Neutrophil (primary cell): ENCODE measurements around the gene CCDC171.
"Not testable (repeated sequence)": the region's sequence is repeated elsewhere in the genome, so short reads cannot be mapped to it uniquely, and the experiment has no call there.

Experiments used
- H3K27ac ChIP-seq: fragments of 200-600 bp; sonication (generic); 2 replicates; pipeline ENCODE4 v1.5.1; 2016; ENCODE audit warnings: mild to moderate bottlenecking, moderate library complexity
- H3K27me3 ChIP-seq: fragments of 200-600 bp; sonication (generic); 2 replicates; pipeline ENCODE4 v1.6.0; 2016; ENCODE audit warnings: mild to moderate bottlenecking
- H3K36me3 ChIP-seq: fragments of 200-600 bp; sonication (generic); 2 replicates; pipeline ENCODE4 v1.5.1; 2017
- H3K4me1 ChIP-seq, 2 experiments: fragments of 200-600 bp in 1 of 2; sonication (generic) in 1 of 2; 1 replicate in 1 of 2; 2 replicates in 1 of 2; pipeline versions ENCODE4 v1.5.1 to v1.6.1; 2013 to 2016; ENCODE audit warnings: low read depth in 1 of 2, low read length in 1 of 2, mild to moderate bottlenecking in 1 of 2, moderate library complexity in 1 of 2; ENCODE audit not compliant: control insufficient read depth in 1 of 2, insufficient read depth in 1 of 2
- H3K4me3 ChIP-seq, 2 experiments: fragments of 200-600 bp in 1 of 2; sonication (generic) in 1 of 2; 1 replicate in 1 of 2; 2 replicates in 1 of 2; pipeline ENCODE4 v1.5.1; 2013 to 2016; ENCODE audit warnings: low read depth in 1 of 2, low read length in 1 of 2, mild to moderate bottlenecking in 1 of 2, moderate library complexity in 1 of 2
- H3K9me3 ChIP-seq: fragments of 200-600 bp; sonication (generic); 2 replicates; pipeline ENCODE4 v1.5.1; 2016
- TF ChIP-seq, protein P1 (sequence below): fragments of 200-600 bp; sonication (generic); IDR thresholded peaks from 2 replicates; pipeline ENCODE4 v1.5.1; 2016; ENCODE audit warnings: antibody characterized with exemption

Gene CCDC171

DNA sequence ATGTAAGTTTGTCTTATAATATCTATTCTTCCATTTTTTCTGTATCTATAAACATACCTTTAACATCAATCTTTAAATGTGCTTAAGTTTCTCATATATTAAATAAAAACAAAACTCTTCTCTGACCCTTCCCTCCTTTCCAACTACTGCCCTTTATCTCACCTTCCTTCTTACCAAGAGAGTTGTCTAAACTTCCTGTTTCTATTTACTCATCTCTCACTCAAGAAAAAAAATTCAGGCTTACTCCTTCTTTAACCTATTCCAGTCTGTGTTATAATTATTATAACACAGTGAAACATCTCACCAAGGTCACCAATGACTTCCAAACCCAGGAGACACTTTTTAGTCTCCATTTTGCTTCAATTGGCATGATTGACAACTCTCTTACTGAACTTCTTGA is 140.9 kb downstream of the CCDC171 start:
- H3K27me3 ChIP-seq: no peaks in the 10 kb centered on the region
- no peak overlapping the region for H3K4me3 ChIP-seq
- H3K36me3 ChIP-seq: no peaks in the 10 kb centered on the region
- H3K4me1 ChIP-seq: no peaks in the 10 kb centered on the region
- TF ChIP-seq, protein P1, sequence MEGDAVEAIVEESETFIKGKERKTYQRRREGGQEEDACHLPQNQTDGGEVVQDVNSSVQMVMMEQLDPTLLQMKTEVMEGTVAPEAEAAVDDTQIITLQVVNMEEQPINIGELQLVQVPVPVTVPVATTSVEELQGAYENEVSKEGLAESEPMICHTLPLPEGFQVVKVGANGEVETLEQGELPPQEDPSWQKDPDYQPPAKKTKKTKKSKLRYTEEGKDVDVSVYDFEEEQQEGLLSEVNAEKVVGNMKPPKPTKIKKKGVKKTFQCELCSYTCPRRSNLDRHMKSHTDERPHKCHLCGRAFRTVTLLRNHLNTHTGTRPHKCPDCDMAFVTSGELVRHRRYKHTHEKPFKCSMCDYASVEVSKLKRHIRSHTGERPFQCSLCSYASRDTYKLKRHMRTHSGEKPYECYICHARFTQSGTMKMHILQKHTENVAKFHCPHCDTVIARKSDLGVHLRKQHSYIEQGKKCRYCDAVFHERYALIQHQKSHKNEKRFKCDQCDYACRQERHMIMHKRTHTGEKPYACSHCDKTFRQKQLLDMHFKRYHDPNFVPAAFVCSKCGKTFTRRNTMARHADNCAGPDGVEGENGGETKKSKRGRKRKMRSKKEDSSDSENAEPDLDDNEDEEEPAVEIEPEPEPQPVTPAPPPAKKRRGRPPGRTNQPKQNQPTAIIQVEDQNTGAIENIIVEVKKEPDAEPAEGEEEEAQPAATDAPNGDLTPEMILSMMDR: no peak
- H3K9me3 ChIP-seq: no peaks in the 10 kb centered on the region
- H3K27ac ChIP-seq: no peak overlapping the region

DNA sequence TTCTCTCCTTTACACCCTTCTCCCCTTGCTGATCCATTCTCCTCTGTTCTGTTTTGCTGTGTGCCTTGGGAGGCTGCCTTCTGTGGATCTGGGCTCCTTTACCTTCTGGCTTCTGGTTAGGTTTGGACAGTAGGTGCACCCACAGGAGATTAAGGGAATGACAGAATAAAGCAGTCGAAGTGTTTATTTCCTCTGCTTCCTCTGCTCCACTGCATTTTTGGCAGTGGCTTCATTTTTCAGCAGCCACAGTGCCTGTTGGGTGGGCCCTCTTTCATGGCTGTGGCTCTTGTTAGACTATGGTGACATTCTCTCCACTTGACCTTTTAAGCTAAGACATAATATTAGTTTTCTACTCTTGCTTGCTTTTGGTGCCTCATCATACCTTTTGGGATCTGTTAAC is 144.1 kb downstream of the CCDC171 start:
- Histone ChIP-seq H3K4me3 (no peak overlapping the region), H3K36me3 (no peaks in the 10 kb centered on the region), H3K4me1 (no peaks in the 10 kb centered on the region), H3K9me3 (no peaks in the 10 kb centered on the region), H3K27ac (no peak overlapping the region), H3K27me3 (no peaks in the 10 kb centered on the region)
- TF ChIP-seq, protein P1: no peak

DNA sequence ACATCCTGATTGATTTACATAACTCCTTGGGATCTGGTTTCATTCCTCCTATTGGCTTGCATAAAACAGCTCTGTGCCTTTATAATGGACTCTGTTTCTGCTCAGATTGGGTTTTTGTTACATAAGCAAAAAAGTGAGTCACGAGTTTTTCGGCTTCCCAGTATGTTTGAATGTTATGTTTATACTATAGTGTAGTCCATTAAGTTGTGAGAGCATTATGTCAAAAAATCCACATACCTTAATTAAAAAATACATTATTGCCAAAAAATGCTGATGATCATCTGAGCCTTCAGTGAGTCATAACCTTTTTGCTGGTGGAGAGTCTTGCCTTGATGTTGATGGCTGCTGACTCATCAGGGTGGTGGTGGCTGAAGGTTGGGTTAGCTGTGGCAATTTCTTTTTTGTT is 144.6 kb downstream of the CCDC171 start:
- TF ChIP-seq, protein P1: no peak
- Histone ChIP-seq H3K27ac (no peak overlapping the region), H3K4me3 (no peak overlapping the region), H3K27me3 (no peaks in the 10 kb centered on the region), H3K9me3 (no peaks in the 10 kb centered on the region), H3K4me1 (no peaks in the 10 kb centered on the region), H3K36me3 (no peaks in the 10 kb centered on the region)

DNA sequence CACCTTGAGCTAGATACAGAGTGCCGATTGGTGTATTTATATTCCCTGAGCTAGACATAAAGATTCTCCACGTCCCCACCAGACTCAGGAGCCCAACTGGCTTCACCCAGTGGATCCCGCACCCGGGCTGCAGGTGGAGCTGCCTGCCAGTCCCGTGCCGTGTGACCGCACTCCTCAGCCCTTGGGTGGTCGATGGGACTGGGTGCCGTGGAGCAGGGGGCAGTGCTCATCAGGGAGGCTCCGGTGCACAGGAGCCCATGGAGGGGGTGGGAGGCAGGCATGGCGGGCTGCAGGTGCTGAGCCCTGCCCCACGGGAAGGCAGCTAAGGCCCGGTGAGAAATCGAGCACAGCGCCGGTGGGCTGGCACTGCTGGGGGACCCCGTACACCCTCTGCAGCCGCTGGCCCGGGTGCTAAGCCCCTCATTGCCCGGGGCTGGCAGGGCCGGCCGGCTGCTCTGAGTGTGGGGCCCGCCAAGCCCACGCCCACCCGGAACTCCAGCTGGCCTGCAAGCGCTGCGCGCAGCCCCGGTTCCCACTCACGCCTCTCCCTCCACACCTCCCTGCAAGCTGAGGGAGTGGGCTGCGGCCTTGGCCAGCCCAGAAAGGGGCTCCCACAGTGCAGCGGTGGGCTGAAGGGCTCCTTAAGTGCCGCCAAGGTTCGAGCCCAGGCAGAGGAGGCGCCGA is 147.2 kb downstream of the CCDC171 start:
- H3K27ac ChIP-seq, H3K4me3 ChIP-seq, H3K9me3 ChIP-seq, H3K4me1 ChIP-seq, H3K36me3 ChIP-seq, H3K27me3 ChIP-seq: not testable (repeated sequence)

DNA sequence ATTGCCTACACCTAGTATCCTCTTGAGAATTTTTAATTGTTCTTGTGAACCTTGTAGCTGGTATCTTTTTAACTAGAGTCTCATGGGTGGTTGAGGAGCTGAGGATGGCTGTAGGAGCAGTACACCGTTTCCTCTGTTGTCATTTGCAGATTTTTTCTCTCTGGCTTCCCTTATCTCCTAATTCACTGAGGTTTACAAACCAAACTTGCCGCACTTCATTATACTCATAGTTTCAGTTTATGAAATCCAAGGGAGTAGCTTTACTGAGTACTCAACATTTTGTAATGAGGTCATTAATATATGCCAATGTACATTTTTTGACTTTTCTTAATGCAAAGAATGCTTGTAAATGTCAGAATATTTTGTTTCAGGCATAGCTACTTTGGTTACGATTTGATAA is 154.2 kb downstream of the CCDC171 start:
- no peaks in the 10 kb centered on the region for H3K4me1 ChIP-seq
- H3K27me3 ChIP-seq: no peaks in the 10 kb centered on the region
- no peaks in the 10 kb centered on the region for H3K36me3 ChIP-seq
- no peak overlapping the region for H3K27ac ChIP-seq
- H3K4me3 ChIP-seq: no peak overlapping the region
- H3K9me3 ChIP-seq: no peaks in the 10 kb centered on the region
- TF ChIP-seq, protein P1: no peak

DNA sequence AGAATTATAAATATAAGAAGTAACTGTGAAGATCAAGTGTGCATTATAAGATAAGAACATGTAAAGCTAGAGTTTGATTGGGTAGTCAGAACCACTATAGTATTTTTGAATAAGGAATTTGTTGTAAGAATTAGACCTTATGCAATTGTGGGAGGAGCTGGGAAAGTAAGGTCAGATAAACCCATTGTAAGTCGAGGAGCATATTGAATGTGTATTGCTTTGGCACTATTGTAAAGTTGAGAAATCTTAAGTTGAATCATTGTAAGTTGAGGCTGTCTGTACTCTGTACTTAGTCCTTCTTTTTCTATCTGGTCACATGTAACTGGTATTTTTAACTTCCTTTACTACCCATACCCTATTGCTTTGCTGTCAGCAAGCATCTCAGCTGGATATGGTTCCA is 158.7 kb downstream of the CCDC171 start:
- H3K4me1 ChIP-seq: no peaks in the 10 kb centered on the region
- H3K36me3 ChIP-seq: no peaks in the 10 kb centered on the region
- no peak overlapping the region for H3K4me3 ChIP-seq
- TF ChIP-seq, protein P1: no peak
- no peaks in the 10 kb centered on the region for H3K9me3 ChIP-seq
- H3K27ac ChIP-seq: no peak overlapping the region
- H3K27me3 ChIP-seq: no peaks in the 10 kb centered on the region
